ENCODE results near the gene GRM1. TPM values are rescaled to one million over a fixed set of nuclear protein-coding genes. Genes with fewer than 3 reads are reported as not detected.

Gene GRM1
- total and polyA plus RNA-seq, 9 of the 15 experiments (the other 6 are each of a cell fraction or from before 2014, with no cell fraction given): not detected

DNA sequence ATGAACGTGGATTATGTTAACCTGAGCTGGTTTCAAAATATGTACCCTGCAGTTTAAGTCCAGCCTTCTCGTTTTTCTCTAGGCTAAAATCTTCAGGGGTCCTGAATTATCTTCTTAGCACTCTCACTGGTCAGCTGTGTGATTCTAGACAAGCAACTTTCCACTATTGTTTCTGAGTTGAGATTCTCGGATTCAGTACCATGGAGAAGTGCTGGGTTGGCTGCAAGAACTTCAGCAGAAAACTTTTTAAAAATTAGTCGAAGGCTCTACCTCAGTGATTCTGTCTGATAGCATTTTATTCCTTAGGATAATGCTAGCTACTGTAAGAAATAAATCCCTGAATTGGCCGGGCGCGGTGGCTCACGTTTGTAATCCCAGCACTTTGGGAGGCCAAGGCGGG is 173.7 kb downstream of the GRM1 start:
- under 1% methylated on average over 9 of the region's 9 CpGs for WGBS (ENCODE audit: insufficient coverage, low coverage, missing lambda C conversion rate)
- Histone ChIP-seq H3K4me3 (no peak overlapping the region), H2AFZ (ENCODE audit: low read depth, low read length) (no peak overlapping the region), H3K27ac (ENCODE audit: extremely low read depth, low read depth, low read length) (no peak overlapping the region), H3K36me3 (ENCODE audit: control insufficient read depth, insufficient read depth, low read length) (no peaks in the 10 kb centered on the region), H3K9me1 (ENCODE audit: control insufficient read depth, insufficient read depth, low read length) (no peaks in the 10 kb centered on the region), H3K9me3 (replicated peaks; ENCODE audit: control insufficient read depth, insufficient read depth, low read depth, low read length) (no peaks in the 10 kb centered on the region), H3K79me2 (ENCODE audit: control insufficient read depth, insufficient read depth, low read length) (no peaks in the 10 kb centered on the region), H3K4me1 (replicated peaks in 1 of 2; ENCODE audit: control insufficient read depth in 2 of 2, insufficient read depth in 2 of 2, low read length in 2 of 2) (no peaks in the 10 kb centered on the region), H3K4me2 (ENCODE audit: insufficient read depth, low read length) (no peak overlapping the region), H4K20me1 (replicated peaks; ENCODE audit: control insufficient read depth, insufficient read depth, low read length) (no peaks in the 10 kb centered on the region), H3K9ac (ENCODE audit: insufficient read depth in 1 of 2, low read depth in 2 of 2, low read length in 2 of 2) (no peak overlapping the region), H3K27me3 (ENCODE audit: control insufficient read depth in 2 of 2, insufficient read depth in 2 of 2, low read length in 2 of 2) (no peaks in the 10 kb centered on the region)
- FAIRE-seq: no peak
- DNase-seq (ENCODE audit: extremely low read depth in 1 of 4, low spot score in 3 of 4): no peak
- POLR2A ChIA-PET: interaction anchor here (1.3 kb wide), 1 partner anchor 10 kb away, joined by 3 read pairs; no protein-coding TSS in a partner anchor
- no peak for TF ChIP-seq ZNF586 (CRISPR knock-in tag; conservative IDR thresholded peaks at IDR 0.05)
- TF ChIP-seq, protein P1, sequence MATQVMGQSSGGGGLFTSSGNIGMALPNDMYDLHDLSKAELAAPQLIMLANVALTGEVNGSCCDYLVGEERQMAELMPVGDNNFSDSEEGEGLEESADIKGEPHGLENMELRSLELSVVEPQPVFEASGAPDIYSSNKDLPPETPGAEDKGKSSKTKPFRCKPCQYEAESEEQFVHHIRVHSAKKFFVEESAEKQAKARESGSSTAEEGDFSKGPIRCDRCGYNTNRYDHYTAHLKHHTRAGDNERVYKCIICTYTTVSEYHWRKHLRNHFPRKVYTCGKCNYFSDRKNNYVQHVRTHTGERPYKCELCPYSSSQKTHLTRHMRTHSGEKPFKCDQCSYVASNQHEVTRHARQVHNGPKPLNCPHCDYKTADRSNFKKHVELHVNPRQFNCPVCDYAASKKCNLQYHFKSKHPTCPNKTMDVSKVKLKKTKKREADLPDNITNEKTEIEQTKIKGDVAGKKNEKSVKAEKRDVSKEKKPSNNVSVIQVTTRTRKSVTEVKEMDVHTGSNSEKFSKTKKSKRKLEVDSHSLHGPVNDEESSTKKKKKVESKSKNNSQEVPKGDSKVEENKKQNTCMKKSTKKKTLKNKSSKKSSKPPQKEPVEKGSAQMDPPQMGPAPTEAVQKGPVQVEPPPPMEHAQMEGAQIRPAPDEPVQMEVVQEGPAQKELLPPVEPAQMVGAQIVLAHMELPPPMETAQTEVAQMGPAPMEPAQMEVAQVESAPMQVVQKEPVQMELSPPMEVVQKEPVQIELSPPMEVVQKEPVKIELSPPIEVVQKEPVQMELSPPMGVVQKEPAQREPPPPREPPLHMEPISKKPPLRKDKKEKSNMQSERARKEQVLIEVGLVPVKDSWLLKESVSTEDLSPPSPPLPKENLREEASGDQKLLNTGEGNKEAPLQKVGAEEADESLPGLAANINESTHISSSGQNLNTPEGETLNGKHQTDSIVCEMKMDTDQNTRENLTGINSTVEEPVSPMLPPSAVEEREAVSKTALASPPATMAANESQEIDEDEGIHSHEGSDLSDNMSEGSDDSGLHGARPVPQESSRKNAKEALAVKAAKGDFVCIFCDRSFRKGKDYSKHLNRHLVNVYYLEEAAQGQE (IDR thresholded peaks at IDR 0.05; ENCODE audit: borderline replicate concordance): no peak
- TF ChIP-seq, protein P1 (CRISPR knock-in tag; IDR thresholded peaks at IDR 0.05; ENCODE audit: low read depth): 0 out of 2 replicates have a peak, but pooled peaks have one; percentile 29
- no peak for TF ChIP-seq CBFA2T3 (IDR thresholded peaks at IDR 0.05)
- TF ChIP-seq, protein P2, sequence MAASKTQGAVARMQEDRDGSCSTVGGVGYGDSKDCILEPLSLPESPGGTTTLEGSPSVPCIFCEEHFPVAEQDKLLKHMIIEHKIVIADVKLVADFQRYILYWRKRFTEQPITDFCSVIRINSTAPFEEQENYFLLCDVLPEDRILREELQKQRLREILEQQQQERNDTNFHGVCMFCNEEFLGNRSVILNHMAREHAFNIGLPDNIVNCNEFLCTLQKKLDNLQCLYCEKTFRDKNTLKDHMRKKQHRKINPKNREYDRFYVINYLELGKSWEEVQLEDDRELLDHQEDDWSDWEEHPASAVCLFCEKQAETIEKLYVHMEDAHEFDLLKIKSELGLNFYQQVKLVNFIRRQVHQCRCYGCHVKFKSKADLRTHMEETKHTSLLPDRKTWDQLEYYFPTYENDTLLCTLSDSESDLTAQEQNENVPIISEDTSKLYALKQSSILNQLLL (CRISPR knock-in tag; IDR thresholded peaks at IDR 0.05; ENCODE audit: borderline replicate concordance): no peak
- TF ChIP-seq, protein P3, sequence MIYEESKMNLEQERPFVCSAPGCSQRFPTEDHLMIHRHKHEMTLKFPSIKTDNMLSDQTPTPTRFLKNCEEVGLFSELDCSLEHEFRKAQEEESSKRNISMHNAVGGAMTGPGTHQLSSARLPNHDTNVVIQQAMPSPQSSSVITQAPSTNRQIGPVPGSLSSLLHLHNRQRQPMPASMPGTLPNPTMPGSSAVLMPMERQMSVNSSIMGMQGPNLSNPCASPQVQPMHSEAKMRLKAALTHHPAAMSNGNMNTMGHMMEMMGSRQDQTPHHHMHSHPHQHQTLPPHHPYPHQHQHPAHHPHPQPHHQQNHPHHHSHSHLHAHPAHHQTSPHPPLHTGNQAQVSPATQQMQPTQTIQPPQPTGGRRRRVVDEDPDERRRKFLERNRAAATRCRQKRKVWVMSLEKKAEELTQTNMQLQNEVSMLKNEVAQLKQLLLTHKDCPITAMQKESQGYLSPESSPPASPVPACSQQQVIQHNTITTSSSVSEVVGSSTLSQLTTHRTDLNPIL (CRISPR knock-in tag; IDR thresholded peaks at IDR 0.05): no peak
- TF ChIP-seq, protein P4, sequence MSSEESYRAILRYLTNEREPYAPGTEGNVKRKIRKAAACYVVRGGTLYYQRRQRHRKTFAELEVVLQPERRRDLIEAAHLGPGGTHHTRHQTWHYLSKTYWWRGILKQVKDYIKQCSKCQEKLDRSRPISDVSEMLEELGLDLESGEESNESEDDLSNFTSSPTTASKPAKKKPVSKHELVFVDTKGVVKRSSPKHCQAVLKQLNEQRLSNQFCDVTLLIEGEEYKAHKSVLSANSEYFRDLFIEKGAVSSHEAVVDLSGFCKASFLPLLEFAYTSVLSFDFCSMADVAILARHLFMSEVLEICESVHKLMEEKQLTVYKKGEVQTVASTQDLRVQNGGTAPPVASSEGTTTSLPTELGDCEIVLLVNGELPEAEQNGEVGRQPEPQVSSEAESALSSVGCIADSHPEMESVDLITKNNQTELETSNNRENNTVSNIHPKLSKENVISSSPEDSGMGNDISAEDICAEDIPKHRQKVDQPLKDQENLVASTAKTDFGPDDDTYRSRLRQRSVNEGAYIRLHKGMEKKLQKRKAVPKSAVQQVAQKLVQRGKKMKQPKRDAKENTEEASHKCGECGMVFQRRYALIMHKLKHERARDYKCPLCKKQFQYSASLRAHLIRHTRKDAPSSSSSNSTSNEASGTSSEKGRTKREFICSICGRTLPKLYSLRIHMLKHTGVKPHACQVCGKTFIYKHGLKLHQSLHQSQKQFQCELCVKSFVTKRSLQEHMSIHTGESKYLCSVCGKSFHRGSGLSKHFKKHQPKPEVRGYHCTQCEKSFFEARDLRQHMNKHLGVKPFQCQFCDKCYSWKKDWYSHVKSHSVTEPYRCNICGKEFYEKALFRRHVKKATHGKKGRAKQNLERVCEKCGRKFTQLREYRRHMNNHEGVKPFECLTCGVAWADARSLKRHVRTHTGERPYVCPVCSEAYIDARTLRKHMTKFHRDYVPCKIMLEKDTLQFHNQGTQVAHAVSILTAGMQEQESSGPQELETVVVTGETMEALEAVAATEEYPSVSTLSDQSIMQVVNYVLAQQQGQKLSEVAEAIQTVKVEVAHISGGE (CRISPR knock-in tag; IDR thresholded peaks at IDR 0.05): no peak
- ATAC-seq: no peak
- CTCF ChIA-PET (ENCODE audit: low intra/inter-chr PET ratio): no interaction called here
- in situ Hi-C loops (cut with MboI) (no loop called here), intact Hi-C loops (cut with micrococcal nuclease) (no loop called here)
- BruUV-seq (replicated peaks): no TSS peak
